ENCODE measurements around the gene TMEM88. TPM values are rescaled to one million over a fixed set of nuclear protein-coding genes. Genes with fewer than 3 reads are reported as not detected.

TMEM88 gene
- total and polyA plus RNA-seq, 2 of the 8 experiments (the other 6 are each of a cell fraction or from before 2014, with no cell fraction given): 0.69 to 8.8 TPM

GRCh38 chr17:7816926-7817642, 37.8 kb upstream of the TMEM88 start:
- Histone ChIP-seq H3K79me2 (ENCODE audit: control insufficient read depth in 1 of 2, insufficient read depth in 2 of 2, low read length in 2 of 2) (no peaks in the 10 kb centered on the region), H4K8ac (ENCODE audit: extremely low read depth, insufficient read depth, low read length) (no peak overlapping the region), H3K56ac (replicated peaks; ENCODE audit: insufficient read length, low read depth, low read length) (no peak overlapping the region), H2BK5ac (ENCODE audit: low read depth, low read length) (no peak overlapping the region), H3K4ac (replicated peaks; ENCODE audit: insufficient read length, low read depth, low read length) (no peak overlapping the region), H4K20me1 (replicated peaks in 1 of 2; ENCODE audit: control insufficient read depth in 1 of 2, insufficient read depth in 2 of 2, low read length in 2 of 2) (no peaks in the 10 kb centered on the region), H2AFZ (ENCODE audit: low read length) (no peak overlapping the region), H3K4me3 (ENCODE audit: extremely low read depth in 1 of 4, insufficient read depth in 2 of 4, low read depth in 3 of 4, low read length in 4 of 4) (no peak overlapping the region), H3K27me3 (replicated peaks in 1 of 4; ENCODE audit: control insufficient read depth in 3 of 4, extremely low read depth in 1 of 4, insufficient read depth in 3 of 4, low read length in 3 of 4) (no peaks in the 10 kb centered on the region; a peak in 1 of 7 replicates), H3K18ac (ENCODE audit: extremely low read depth, low read length) (no peak overlapping the region), H3K79me1 (ENCODE audit: low read depth, low read length) (no peaks in the 10 kb centered on the region), H3K9ac (replicated peaks in 1 of 4; ENCODE audit: extremely low read depth in 1 of 4, low read depth in 3 of 4, low read length in 3 of 4) (no peak overlapping the region), H3K4me2 (ENCODE audit: insufficient read depth in 1 of 2, low read depth in 2 of 2, low read length in 2 of 2) (no peak overlapping the region), H3K23me2 (ENCODE audit: low read depth, low read length) (no peaks in the 10 kb centered on the region), H2BK12ac (ENCODE audit: low read depth, low read length) (no peak overlapping the region), H3K27ac (ENCODE audit: low read depth, low read length) (no peak overlapping the region), H2AK5ac (ENCODE audit: low read depth, low read length) (no peak overlapping the region), H3K23ac (ENCODE audit: insufficient read length) (no peak overlapping the region), H4K91ac (replicated peaks; ENCODE audit: insufficient read length, low read length) (no peak overlapping the region), H3K4me1 (replicated peaks in 1 of 4; ENCODE audit: control insufficient read depth in 3 of 4, insufficient read depth in 4 of 4, low read length in 3 of 4) (no peaks in the 10 kb centered on the region; a peak in 1 of 7 replicates), H3K14ac (ENCODE audit: insufficient read length) (no peak overlapping the region), H3K36me3 (ENCODE audit: control insufficient read depth in 2 of 4, insufficient read depth in 4 of 4, low read length in 3 of 4) (no peaks in the 10 kb centered on the region), H2BK120ac (replicated peaks; ENCODE audit: low read depth, low read length) (no peak overlapping the region), H4K5ac (ENCODE audit: insufficient read length, low read depth, low read length) (no peak overlapping the region), H3K9me3 (ENCODE audit: insufficient read depth in 2 of 2, low read depth in 1 of 2, low read length in 1 of 2) (no peaks in the 10 kb centered on the region), H2BK20ac (ENCODE audit: low read length) (no peak overlapping the region), H2BK15ac (ENCODE audit: low read length) (no peak overlapping the region)
- 89% methylated on average over 8 of the region's 10 CpGs; no CpG with 5 or more reads in 1 of the 2 experiments for WGBS, 2 experiments (ENCODE audit: extremely low coverage in 1 of 2, insufficient coverage in 1 of 2, insufficient read length in 1 of 2, insufficient replicate concordance in 2 of 2, low coverage in 1 of 2, low lambda C conversion rate in 2 of 2, missing lambda C conversion rate in 1 of 2)
- DNase-seq (ENCODE audit: low read depth in 1 of 2, low spot score in 2 of 2) (no peak), FAIRE-seq (no peak)
- POLR2A ChIA-PET (ENCODE audit: partially characterized antibody): interaction anchor here (1.3 kb wide), 1 partner anchor 53 kb away, joined by 3 read pairs; no protein-coding TSS in a partner anchor
- CTCF ChIA-PET (ENCODE audit: partially characterized antibody): interaction anchor here (0.7 to 2.2 kb wide), 11 partner anchors 8 to 224 kb away, joined by 3 to 9 read pairs (median 4); no protein-coding TSS in a partner anchor
- no peak for TF ChIP-seq TCF12 (IDR thresholded peaks at IDR 0.05; ENCODE audit: low read depth, low read length)
- no peak for TF ChIP-seq CTBP2 (IDR thresholded peaks at IDR 0.05; ENCODE audit: borderline replicate concordance, insufficient read depth, insufficient read length, low read length)
- no peak for TF ChIP-seq RBBP5 (IDR thresholded peaks at IDR 0.05; ENCODE audit: borderline replicate concordance, low read depth, low read length)
- no peak for TF ChIP-seq HDAC6 (IDR thresholded peaks at IDR 0.05; ENCODE audit: low read depth, low read length)
- no peak for TF ChIP-seq CHD2 (IDR thresholded peaks at IDR 0.05; ENCODE audit: low read length)
- TF ChIP-seq TBP (IDR thresholded peaks at IDR 0.05; ENCODE audit: low read depth, low read length): no peak
- TF ChIP-seq NANOG (IDR thresholded peaks at IDR 0.05; ENCODE audit: insufficient read depth, low read depth, low read length, poor library complexity, severe bottlenecking): no peak
- TF ChIP-seq MAFK (IDR thresholded peaks at IDR 0.05; ENCODE audit: low read depth, low read length): no peak
- TF ChIP-seq JUND (IDR thresholded peaks at IDR 0.05; ENCODE audit: low read length): no peak
- TF ChIP-seq MAX (IDR thresholded peaks at IDR 0.05): no peak
- no peak for TF ChIP-seq CHD1 (IDR thresholded peaks at IDR 0.05; ENCODE audit: low read depth, low read length)
- no peak for TF ChIP-seq NRF1 (IDR thresholded peaks at IDR 0.05; ENCODE audit: low read depth, low read length)
- no peak for TF ChIP-seq EGR1 (IDR thresholded peaks at IDR 0.05; ENCODE audit: borderline replicate concordance, low read depth, low read length)
